Posterior vena cava (tissue), 2 donors: Measurements from ENCODE around the gene CYREN. TPM values are rescaled to one million over a fixed set of nuclear protein-coding genes. Genes with fewer than 3 reads are reported as not detected.
"Not testable (repeated sequence)": the region's sequence is repeated elsewhere in the genome, so short reads cannot be mapped to it uniquely, and the experiment has no call there.

Experiments
- DNase-seq: peaks from one replicate; pipeline ENCODE4 v3.0.0-alpha.2; 2020; ENCODE audit warnings: low spot score
- intact Hi-C, 2 donors: fragments of 100-400 bp; cut with DNase I; formaldehyde crosslinking; loops; one replicate each; pipeline versions ENCODE4 v1.14.1 to v1.14.2; 2022 to 2023
- total RNA-seq, 2 donors: library from RNA; stranded (reverse); fragmentation: NEBNext Ultra II Directional; extraction: Animal tissue kit (Norgen Biotek cat#: 25700); gene quantifications; one replicate each; pipeline ENCODE4 v1.2.1, GENCODE V29; 2021
- donor health status: DM: yes; HTN: yes; CAD: no.
- donor health status: DM: yes; HTN: yes; CAD: no.

CYREN gene
- total RNA-seq, 2 donors from 2014 or later = 26.8 to 31.7 TPM

- DNase-seq = no peak
- intact Hi-C loops = loop anchor here in 1 of 2 donors (10.0 kb wide), 1 partner anchor 507 kb away; no protein-coding TSS in a partner anchor
Observed at GRCh38 chr7:135181929-135182678, 11.6 kb upstream of the CYREN start.

- no peak for DNase-seq
- intact Hi-C loops = loop anchor here in 1 of 2 donors (10.0 kb wide), 1 partner anchor 507 kb away; no protein-coding TSS in a partner anchor
Observed at GRCh38 chr7:135181261-135181928, 10.9 kb upstream of the CYREN start.

- no peak for DNase-seq
- intact Hi-C loops = loop anchor here in 1 of 2 donors (10.0 kb wide), 1 partner anchor 505 kb away; no protein-coding TSS in a partner anchor
Observed at GRCh38 chr7:135180122-135180521, 9.6 kb upstream of the CYREN start.

- DNase-seq = no peak
- intact Hi-C loops = no loop called here
Observed at GRCh38 chr7:135179321-135179925, 8.9 kb upstream of the CYREN start.

- intact Hi-C loops = no loop called here
- no peak for DNase-seq
Observed at GRCh38 chr7:135178364-135178763, 7.9 kb upstream of the CYREN start.

- no peak for DNase-seq
- intact Hi-C loops = no loop called here
Observed at GRCh38 chr7:135177028-135177696, 6.7 kb upstream of the CYREN start.

- intact Hi-C loops = no loop called here
- no peak for DNase-seq
Observed at GRCh38 chr7:135175931-135176330, 5.4 kb upstream of the CYREN start.

GRCh38 chr7:135174941-135175340 is 4.4 kb upstream of the CYREN start:
- DNase-seq = no peak
- intact Hi-C loops = no loop called here

- intact Hi-C loops, DNase-seq: not testable (repeated sequence)
Observed at GRCh38 chr7:135173916-135174315, 3.4 kb upstream of the CYREN start.

GRCh38 chr7:135171581-135172291 is 1.2 kb upstream of the CYREN start:
- DNase-seq, intact Hi-C loops: not testable (repeated sequence)

GRCh38 chr7:135170998-135171481 is 533 bp upstream of the CYREN start:
- DNase-seq, intact Hi-C loops: not testable (repeated sequence)

- intact Hi-C loops = loop anchor here (5.0 to 10.0 kb wide), 3 partner anchors 183 to 485 kb away; partner anchors contain the start of gene AGBL3 (in 2 of the 2)
- no peak for DNase-seq
Observed at GRCh38 chr7:135169964-135170273, 588 bp downstream of the CYREN start.

GRCh38 chr7:135169141-135169963 is 1.2 kb downstream of the CYREN start:
- intact Hi-C loops = loop anchor here (5.0 to 10.0 kb wide), 3 partner anchors 182 to 485 kb away; partner anchors contain the start of gene AGBL3 (in 2 of the 2)
- no peak for DNase-seq

GRCh38 chr7:135168489-135169140 is 1.9 kb downstream of the CYREN start:
- intact Hi-C loops = loop anchor here (5.0 to 10.0 kb wide), 3 partner anchors 181 to 484 kb away; partner anchors contain the start of gene AGBL3 (in 2 of the 2)
- no peak for DNase-seq

- DNase-seq = no peak
Observed at GRCh38 chr7:135168001-135168400, 2.5 kb downstream of the CYREN start.

GRCh38 chr7:135167365-135167917 is 3.1 kb downstream of the CYREN start:
- no peak for DNase-seq
- intact Hi-C loops = loop anchor here (5.0 to 10.0 kb wide), 3 partner anchors 180 to 483 kb away; partner anchors contain the start of gene AGBL3 (in 2 of the 2)

More at GRCh38 chr7:135168001-135168400, 2.5 kb downstream of the CYREN start:
- intact Hi-C loops = loop anchor here (5.0 to 10.0 kb wide), 3 partner anchors 181 to 483 kb away; partner anchors contain the start of gene AGBL3 (in 2 of the 2)
